GM03348 (cell line): ENCODE results near the gene LLGL2.
A peak's percentile ranks its signal among the peaks of the same experiment; 100 is the strongest.

Source experiments
- DNase-seq: peaks from one replicate; pipeline ENCODE4 v3.0.0; 2012; ENCODE audit warnings: low spot score

Gene LLGL2

GRCh38 chr17:75552425-75553294 lies 27.2 kb downstream of the LLGL2 start:
- no peak for DNase-seq

- DNase-seq = no peak
Observed at GRCh38 chr17:75553295-75554110, 28.0 kb downstream of the LLGL2 start.

- DNase-seq = no peak
Observed at GRCh38 chr17:75555679-75556153, 30.2 kb downstream of the LLGL2 start.

GRCh38 chr17:75557075-75557851 lies 31.8 kb downstream of the LLGL2 start:
- no peak for DNase-seq

GRCh38 chr17:75557852-75558665 lies 32.6 kb downstream of the LLGL2 start:
- no peak for DNase-seq

- DNase-seq = no peak
Observed at GRCh38 chr17:75558666-75559530, 33.4 kb downstream of the LLGL2 start.

GRCh38 chr17:75559958-75560533 lies 34.5 kb downstream of the LLGL2 start:
- DNase-seq = no peak

GRCh38 chr17:75561927-75562603 lies 36.6 kb downstream of the LLGL2 start:
- DNase-seq = peak; percentile 79

- DNase-seq = no peak
Observed at GRCh38 chr17:75563063-75563758, 37.7 kb downstream of the LLGL2 start.

- no peak for DNase-seq
Observed at GRCh38 chr17:75564195-75564594, 38.7 kb downstream of the LLGL2 start.

GRCh38 chr17:75565066-75565465 lies 39.6 kb downstream of the LLGL2 start:
- peak; percentile 79 for DNase-seq

GRCh38 chr17:75565618-75566017 lies 40.1 kb downstream of the LLGL2 start:
- DNase-seq = no peak

- no peak for DNase-seq
Observed at GRCh38 chr17:75566416-75566815, 40.9 kb downstream of the LLGL2 start.

- no peak for DNase-seq
Observed at GRCh38 chr17:75566834-75567233, 41.3 kb downstream of the LLGL2 start.

GRCh38 chr17:75568412-75569255 lies 43.1 kb downstream of the LLGL2 start:
- no peak for DNase-seq

GRCh38 chr17:75570034-75570676 lies 44.7 kb downstream of the LLGL2 start:
- DNase-seq = no peak

GRCh38 chr17:75570772-75571171 lies 45.3 kb downstream of the LLGL2 start:
- no peak for DNase-seq
